ENCODE results near the gene PSMD1.
A peak's percentile ranks its signal among the peaks of the same experiment; 100 is the strongest.
"Not testable (repeated sequence)": the region's sequence is repeated elsewhere in the genome, so short reads cannot be mapped to it uniquely, and the experiment has no call there.

The PSMD1 gene

DNA sequence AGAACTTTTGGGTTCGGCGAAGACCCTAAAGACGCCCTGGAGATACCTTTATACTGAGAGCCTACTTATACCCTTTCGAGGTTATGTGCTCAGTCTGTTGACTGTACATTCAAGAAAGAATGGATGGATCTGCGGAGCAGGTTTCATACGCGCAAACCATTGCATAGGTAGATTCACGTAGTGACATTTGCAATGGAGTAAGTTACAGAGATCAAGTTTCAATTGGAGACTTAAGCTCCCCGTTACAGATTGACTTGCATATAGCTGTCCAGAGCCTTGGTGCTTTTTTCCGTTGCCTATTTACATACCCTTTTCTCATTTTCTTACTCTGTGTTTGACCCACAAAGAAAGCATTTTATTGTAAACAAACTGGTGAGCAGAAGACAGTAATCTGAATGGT, 923 bp downstream of the PSMD1 start:
- Mint-ChIP-seq H3K36me3 (peaks cover 11% of the 10 kb centered on the region), H3K27me3 (peaks cover 22% of the 10 kb centered on the region), H3K27ac (peak overlapping the region; percentile 83), H3K4me3 (peak overlapping the region; percentile 97), H3K9me3 (no peaks in the 10 kb centered on the region), H3K4me1 (peaks cover 51% of the 10 kb centered on the region)
- no peak for DNase-seq
- CTCF ChIA-PET: interaction anchor here (1.0 to 1.5 kb wide), 4 partner anchors 12 to 354 kb away, joined by 3 to 4 read pairs (median 3); no protein-coding TSS in a partner anchor

GRCh38 chr2:231058761-231059550, 2.3 kb downstream of the PSMD1 start:
- Mint-ChIP-seq H3K4me3 (peak overlapping the region; percentile 17), H3K4me1 (peaks cover 38% of the 10 kb centered on the region), H3K27me3 (peaks cover 8% of the 10 kb centered on the region), H3K36me3 (peaks cover 20% of the 10 kb centered on the region), H3K9me3 (no peaks in the 10 kb centered on the region), H3K27ac (no peak overlapping the region)
- DNase-seq: no peak
- CTCF ChIA-PET: interaction anchor here (1.0 to 1.5 kb wide), 4 partner anchors 11 to 352 kb away, joined by 3 read pairs; no protein-coding TSS in a partner anchor

DNA sequence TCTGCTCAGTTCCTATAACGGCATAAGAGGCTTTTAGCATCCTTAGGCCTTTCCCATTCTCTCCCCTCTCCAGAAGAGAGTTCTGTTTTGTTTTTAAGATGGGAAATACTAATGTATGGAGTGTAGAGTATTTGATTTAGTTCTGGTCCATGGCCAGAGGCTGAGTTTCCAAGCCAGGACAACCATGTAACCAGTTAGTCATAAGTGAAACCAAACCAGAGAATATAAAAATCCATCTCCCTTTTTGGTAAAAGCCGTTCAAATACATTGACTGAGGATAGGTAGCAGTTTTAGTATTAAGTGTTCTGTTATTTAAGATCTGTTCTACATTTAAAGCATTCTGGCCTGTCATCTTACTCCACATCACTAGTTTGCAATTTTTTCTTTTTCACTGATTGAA, 3.1 kb downstream of the PSMD1 start:
- no peak for DNase-seq

DNA sequence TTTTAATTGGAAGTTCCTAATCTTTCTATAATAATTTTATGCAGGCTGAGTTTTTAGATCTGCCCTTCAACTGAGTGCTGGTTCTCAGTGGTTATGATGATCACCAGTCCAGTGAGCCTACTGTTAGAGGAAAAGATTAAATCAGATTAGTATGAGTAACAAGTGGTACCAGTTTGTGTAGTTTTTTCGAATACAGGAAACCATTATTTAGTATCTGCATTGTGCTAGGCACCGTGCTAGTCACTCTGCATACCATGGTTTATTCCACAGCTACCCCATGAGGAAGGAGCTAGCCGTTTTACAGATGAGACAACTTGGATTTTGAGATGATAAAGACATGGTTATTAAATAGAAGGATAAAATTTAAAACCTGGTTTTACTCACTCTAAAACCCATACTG, 6.1 kb downstream of the PSMD1 start:
- Mint-ChIP-seq H3K4me1 (peaks cover 26% of the 10 kb centered on the region), H3K27ac (no peak overlapping the region), H3K27me3 (no peaks in the 10 kb centered on the region), H3K36me3 (peaks cover 33% of the 10 kb centered on the region), H3K9me3 (no peaks in the 10 kb centered on the region), H3K4me3 (no peak overlapping the region)
- CTCF ChIA-PET: interaction anchor here (1.4 kb wide), 1 partner anchor 10 kb away, joined by 4 read pairs; no protein-coding TSS in a partner anchor
- no peak for DNase-seq

More for the DNA sequence above, 3.1 kb downstream of the PSMD1 start:
- Mint-ChIP-seq H3K4me1 (peaks cover 34% of the 10 kb centered on the region), H3K4me3 (no peak overlapping the region), H3K27me3 (peaks cover 3% of the 10 kb centered on the region), H3K9me3 (no peaks in the 10 kb centered on the region), H3K27ac (no peak overlapping the region), H3K36me3 (peaks cover 25% of the 10 kb centered on the region)
- CTCF ChIA-PET: no interaction called here

DNA sequence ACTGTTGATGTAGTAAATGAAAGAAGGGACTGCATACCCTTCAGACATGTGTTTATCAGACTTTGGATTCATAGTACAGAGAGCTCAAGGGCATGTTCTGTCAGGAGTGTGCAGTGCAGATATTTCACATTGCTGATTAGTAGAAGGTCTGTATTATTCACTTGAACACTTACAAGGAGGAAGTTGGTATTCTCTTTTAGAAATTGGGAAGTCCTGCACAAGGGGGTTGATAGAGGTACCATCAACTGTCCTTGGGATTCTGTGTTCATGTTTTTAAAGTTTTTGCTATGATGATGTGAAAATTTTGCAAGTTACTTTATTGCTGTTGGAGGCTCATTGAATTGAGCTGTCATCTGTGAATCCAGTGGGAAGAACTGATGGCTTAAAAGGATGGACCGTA, 6.7 kb downstream of the PSMD1 start:
- Mint-ChIP-seq H3K27me3 (no peaks in the 10 kb centered on the region), H3K4me3 (no peak overlapping the region), H3K9me3 (no peaks in the 10 kb centered on the region), H3K4me1 (peaks cover 20% of the 10 kb centered on the region), H3K27ac (no peak overlapping the region), H3K36me3 (peaks cover 37% of the 10 kb centered on the region)
- DNase-seq: no peak
- CTCF ChIA-PET: interaction anchor here (1.4 kb wide), 1 partner anchor 10 kb away, joined by 4 read pairs; no protein-coding TSS in a partner anchor

DNA sequence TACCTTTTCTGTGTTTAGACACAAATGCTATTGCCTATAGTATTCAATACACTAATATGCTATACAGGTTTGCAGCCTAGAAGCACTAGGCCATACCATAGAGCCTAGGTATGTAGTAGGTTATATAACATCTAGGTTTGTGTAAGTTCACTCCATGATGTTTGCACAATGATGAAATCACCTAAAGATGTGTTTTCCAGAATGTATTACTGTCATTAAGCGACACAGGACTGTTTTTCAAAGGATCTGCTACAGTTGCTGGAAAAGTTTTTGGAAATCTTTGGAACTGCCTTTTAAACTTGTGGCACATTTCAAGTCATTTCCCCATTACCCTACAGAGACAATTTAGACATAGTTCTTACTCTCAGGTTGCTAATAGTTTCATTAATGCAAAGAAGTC, 9.3 kb downstream of the PSMD1 start:
- CTCF ChIA-PET: interaction anchor here (2.2 kb wide), 1 partner anchor 13 kb away, joined by 6 read pairs; no protein-coding TSS in a partner anchor
- no peaks in the 10 kb centered on the region for H3K27me3 Mint-ChIP-seq
- no peak overlapping the region for H3K27ac Mint-ChIP-seq
- H3K36me3 Mint-ChIP-seq: peaks cover 43% of the 10 kb centered on the region
- H3K4me3 Mint-ChIP-seq: no peak overlapping the region
- no peaks in the 10 kb centered on the region for H3K4me1 Mint-ChIP-seq
- no peaks in the 10 kb centered on the region for H3K9me3 Mint-ChIP-seq
- no peak for DNase-seq

DNA sequence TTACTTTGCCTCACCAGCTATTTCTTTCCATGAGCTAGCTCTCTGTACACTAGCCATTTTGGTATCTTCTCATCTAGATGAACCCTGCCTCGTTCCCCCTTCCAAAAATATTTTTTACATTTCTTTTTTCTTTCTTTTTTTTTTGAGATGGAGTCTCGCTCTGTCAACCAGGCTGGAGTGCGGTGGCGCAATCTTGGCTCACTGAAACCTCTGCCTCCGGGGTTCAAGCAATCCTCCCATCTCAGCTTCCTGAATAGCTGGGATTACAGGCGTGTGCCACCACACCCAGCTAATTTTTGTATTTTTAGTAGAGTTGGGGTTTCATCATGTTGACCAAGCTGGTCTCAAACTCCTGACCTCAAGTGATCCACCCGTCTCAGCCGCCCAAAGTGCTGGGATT, 10.9 kb downstream of the PSMD1 start:
- not testable (repeated sequence) for H3K4me1 Mint-ChIP-seq, H3K27me3 Mint-ChIP-seq, H3K27ac Mint-ChIP-seq, H3K9me3 Mint-ChIP-seq, H3K4me3 Mint-ChIP-seq, DNase-seq
- CTCF ChIA-PET: interaction anchor here (1.1 kb wide), 1 partner anchor 15 kb away, joined by 8 read pairs; no protein-coding TSS in a partner anchor
- H3K36me3 Mint-ChIP-seq: peaks cover 41% of the 10 kb centered on the region

DNA sequence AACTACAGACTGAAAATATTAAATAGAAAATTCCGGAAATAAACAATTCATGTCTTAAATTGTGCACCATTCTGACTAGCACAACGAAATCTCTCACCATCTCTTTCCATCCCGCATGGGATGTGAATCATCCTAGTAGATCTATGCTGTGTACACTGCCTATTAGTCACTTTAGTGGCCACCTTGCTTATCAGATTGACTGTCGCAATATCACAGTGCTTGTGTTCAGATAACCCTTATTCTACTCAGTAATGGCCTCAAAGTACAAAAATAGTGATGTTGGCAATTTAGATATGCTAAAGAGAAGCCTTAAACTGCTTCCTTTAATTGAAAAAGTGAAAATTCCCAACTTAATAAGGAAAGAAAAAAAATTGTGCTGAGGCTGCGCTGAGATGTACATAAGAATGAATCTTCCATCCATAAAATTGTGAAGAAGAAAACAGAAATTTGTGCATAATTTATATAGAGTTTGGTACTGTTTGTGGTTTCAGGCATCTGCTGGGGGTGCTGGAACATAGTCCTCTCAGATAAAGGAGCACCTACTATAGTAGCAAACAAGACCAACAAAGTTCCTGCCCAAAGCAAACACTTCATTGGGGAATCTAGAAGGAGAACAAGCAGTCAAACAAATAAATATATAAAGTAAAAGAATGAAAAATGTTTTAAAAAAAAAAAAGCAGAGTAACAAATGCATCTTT, 12.0 kb downstream of the PSMD1 start:
- CTCF ChIA-PET: interaction anchor here (1.1 to 1.7 kb wide), 2 partner anchors 16 kb away, joined by 8 to 12 read pairs; no protein-coding TSS in a partner anchor
- Mint-ChIP-seq H3K36me3 (peaks cover 39% of the 10 kb centered on the region), H3K27ac (no peak overlapping the region), H3K4me3 (no peak overlapping the region), H3K4me1 (no peaks in the 10 kb centered on the region), H3K27me3 (no peaks in the 10 kb centered on the region), H3K9me3 (no peaks in the 10 kb centered on the region)
- no peak for DNase-seq

DNA sequence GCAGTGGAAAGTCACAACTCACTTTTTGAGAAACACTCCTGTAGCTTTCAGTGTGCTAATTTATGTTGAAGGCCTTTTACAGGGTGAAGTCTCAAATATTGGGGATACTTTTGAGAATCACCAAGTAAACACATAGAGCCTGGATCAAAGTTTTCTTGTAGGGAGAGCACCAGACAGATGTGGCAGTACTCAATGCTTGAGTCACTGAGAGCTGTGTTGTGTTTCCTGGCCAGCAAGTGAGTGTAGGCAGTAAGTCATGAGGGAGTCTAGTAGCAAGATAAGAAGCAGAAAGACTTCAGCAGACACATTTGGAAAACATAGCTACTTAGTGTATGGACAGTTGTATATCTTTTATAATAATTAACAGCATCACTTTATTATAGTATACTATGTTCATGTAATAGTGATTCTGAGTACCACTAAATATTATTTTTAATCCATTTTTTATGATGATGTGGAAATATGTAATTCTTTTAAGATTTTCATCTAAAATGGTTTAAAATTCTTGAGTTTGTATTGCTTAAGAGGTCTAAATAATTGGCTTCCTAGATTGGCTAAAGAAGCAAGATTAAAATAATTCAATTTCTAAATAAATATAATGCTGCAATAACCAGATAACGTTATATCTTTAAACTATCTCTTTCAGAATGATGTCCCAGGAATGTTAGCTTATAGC, 12.8 kb downstream of the PSMD1 start:
- Mint-ChIP-seq H3K4me1 (no peaks in the 10 kb centered on the region), H3K36me3 (peaks cover 35% of the 10 kb centered on the region), H3K4me3 (no peak overlapping the region), H3K27me3 (no peaks in the 10 kb centered on the region), H3K9me3 (no peaks in the 10 kb centered on the region), H3K27ac (no peak overlapping the region)
- CTCF ChIA-PET: interaction anchor here (0.8 to 1.7 kb wide), 3 partner anchors 11 to 19 kb away, joined by 3 to 12 read pairs (median 3); no protein-coding TSS in a partner anchor
- DNase-seq: no peak

GRCh38 chr2:231084565-231084964, 27.9 kb downstream of the PSMD1 start:
- H3K9me3 Mint-ChIP-seq: no peaks in the 10 kb centered on the region
- no peak overlapping the region for H3K27ac Mint-ChIP-seq
- no peak for DNase-seq
- no peak overlapping the region for H3K4me3 Mint-ChIP-seq
- no peaks in the 10 kb centered on the region for H3K4me1 Mint-ChIP-seq
- CTCF ChIA-PET: no interaction called here
- peaks cover 41% of the 10 kb centered on the region for H3K36me3 Mint-ChIP-seq
- H3K27me3 Mint-ChIP-seq: no peaks in the 10 kb centered on the region

DNA sequence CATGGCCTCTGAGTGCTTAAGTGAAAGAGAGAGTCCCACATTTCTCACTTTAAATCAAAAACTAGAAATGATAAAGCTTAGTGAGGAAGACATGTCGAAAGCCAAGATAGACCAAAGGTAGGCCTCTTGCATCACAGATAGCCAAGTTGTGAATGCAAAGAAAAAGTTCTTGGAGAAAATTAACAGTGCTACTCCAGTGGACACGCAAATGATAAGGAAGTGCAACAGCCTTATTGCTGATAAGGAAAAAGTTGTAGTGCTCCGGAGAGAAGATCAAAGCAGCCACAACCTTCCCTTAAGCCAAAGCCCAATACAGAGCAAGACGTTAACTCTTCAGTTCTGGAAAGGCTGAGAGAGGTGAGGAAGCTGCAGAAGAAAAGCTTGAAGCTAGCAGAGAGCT, 32.1 kb downstream of the PSMD1 start:
- H3K27me3 Mint-ChIP-seq: no peaks in the 10 kb centered on the region
- H3K27ac Mint-ChIP-seq: no peak overlapping the region
- no peak for DNase-seq
- H3K36me3 Mint-ChIP-seq: peaks cover 47% of the 10 kb centered on the region
- no peak overlapping the region for H3K4me3 Mint-ChIP-seq
- no peaks in the 10 kb centered on the region for H3K4me1 Mint-ChIP-seq
- CTCF ChIA-PET: interaction anchor here (2.3 kb wide), 1 partner anchor 16 kb away, joined by 5 read pairs; no protein-coding TSS in a partner anchor
- H3K9me3 Mint-ChIP-seq: no peaks in the 10 kb centered on the region

DNA sequence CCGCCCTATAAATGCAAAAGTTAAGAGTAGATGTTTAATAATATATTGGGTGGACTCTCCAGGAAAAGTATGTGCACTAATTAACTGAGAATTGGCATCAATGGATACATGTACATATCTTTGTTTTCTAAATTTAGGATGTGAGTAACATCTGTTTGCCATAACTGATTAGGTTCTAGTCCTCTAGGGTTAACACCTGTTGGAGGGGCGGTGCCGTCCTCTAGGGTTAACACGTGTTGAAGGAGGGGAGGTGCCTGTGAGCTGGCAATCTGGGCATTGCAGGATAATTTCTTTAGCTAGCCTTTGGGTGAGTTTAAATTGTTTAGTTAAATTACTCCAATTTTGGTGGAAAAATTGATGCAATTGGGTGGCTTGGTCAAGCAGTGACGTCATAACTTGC, 37.3 kb downstream of the PSMD1 start:
- Mint-ChIP-seq H3K4me1 (no peaks in the 10 kb centered on the region), H3K9me3 (peaks cover 9% of the 10 kb centered on the region), H3K27ac (no peak overlapping the region), H3K27me3 (no peaks in the 10 kb centered on the region), H3K36me3 (peaks cover 62% of the 10 kb centered on the region), H3K4me3 (no peak overlapping the region)
- DNase-seq: no peak
- CTCF ChIA-PET: no interaction called here

GRCh38 chr2:231094736-231095346, 38.2 kb downstream of the PSMD1 start:
- Mint-ChIP-seq H3K27ac (no peak overlapping the region), H3K4me1 (no peaks in the 10 kb centered on the region), H3K36me3 (peaks cover 68% of the 10 kb centered on the region), H3K9me3 (peaks cover 18% of the 10 kb centered on the region), H3K27me3 (no peaks in the 10 kb centered on the region), H3K4me3 (no peak overlapping the region)
- CTCF ChIA-PET: interaction anchor here (1.7 kb wide), 1 partner anchor 9 kb away, joined by 8 read pairs; no protein-coding TSS in a partner anchor
- no peak for DNase-seq

DNA sequence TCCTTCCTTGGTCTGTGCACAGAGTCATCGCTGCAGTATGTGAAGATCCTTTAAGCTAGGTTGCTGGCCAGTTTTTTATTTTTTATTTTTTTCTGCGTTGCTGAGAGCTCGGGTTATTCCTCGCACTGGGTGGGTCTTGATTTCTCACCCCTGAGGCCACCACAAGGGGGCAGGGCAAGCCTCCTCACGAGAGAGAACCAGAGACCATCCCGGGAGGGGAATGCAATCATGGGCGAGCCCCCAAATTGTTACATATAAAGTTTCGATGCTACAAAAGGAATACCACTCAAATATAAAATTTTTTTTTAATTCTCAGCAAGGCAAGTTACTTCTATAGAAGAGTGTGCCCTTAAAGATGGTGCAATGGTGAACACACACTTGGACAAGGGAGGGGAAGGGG, 43.3 kb downstream of the PSMD1 start:
- Mint-ChIP-seq H3K4me3 (no peak overlapping the region), H3K27ac (no peak overlapping the region), H3K36me3 (peaks cover 54% of the 10 kb centered on the region), H3K27me3 (no peaks in the 10 kb centered on the region), H3K4me1 (no peaks in the 10 kb centered on the region), H3K9me3 (peaks cover 24% of the 10 kb centered on the region)
- DNase-seq: no peak
- CTCF ChIA-PET: no interaction called here
